GM21515 (cell line): ENCODE data around the gene LIMS1.
"Not testable (repeated sequence)": the region's sequence is repeated elsewhere in the genome, so short reads cannot be mapped to it uniquely, and the experiment has no call there.

Experiments
- ATAC-seq: cut with Tn5 transposase; IDR thresholded peaks from one replicate; pipeline ENCODE4 v1.9.1; 2021; ENCODE audit not compliant: unreplicated experiment

The LIMS1 gene

DNA sequence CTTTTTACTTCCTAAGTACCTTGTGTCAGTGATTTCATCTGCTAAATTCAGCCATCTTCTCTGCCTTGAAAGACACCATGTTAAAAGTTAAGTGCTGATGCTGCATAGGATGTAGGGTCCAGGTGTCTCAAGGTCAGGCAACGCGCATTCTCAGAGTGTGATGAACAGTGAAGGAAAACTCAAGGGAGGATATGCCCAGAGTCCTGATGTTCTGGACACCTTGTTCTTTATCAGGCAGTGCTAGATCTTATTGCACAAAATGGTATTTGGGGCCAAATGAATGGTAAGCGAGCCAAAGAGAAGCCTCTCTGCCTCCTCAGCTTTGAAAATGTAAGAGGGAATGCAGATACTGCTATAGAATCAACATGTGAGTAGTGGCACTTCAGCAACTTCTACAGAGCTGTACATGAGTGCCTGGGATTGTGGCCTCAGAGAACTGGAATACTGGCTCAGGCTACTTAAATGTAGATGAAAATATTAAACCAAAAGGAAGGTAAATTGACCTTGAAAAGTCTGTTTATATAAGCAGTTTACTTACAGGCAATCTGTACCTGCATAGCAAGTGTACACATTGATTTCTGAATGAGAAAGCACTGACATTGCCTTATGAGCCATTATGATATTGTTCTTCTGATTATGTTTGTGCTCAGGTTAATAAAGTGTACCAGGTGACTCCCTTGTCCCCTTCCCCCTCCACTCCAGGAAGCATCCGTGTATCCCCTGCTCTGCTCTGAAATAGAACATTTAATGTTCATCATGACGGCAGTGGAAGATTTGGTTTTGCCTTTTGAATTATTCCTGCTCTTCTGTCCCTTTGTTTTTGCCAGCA lies 98.3 kb downstream of the LIMS1 start:
- no peak for ATAC-seq

- ATAC-seq = no peak
These were observed 99.1 kb downstream of the LIMS1 start for GRCh38 chr2:108633409-108633808.

DNA sequence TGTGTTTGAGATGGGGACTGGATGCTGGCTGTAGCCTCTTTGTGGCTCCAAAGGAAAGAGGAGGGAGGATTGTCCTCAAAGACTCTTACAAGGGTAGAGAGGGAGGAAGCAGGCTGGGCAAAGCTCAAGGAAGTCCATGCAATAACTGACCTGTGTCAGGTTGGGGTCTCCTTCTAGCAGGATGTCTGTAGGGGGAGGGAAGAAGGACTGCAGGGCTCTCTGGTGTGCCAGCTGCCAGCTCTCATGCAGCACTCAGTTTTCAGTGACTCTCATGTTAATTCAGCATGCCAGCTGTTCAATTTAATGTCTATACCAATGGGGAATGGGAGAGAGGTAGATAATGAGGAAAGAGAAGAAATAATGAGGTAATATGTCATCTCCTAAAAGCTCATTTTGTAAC lies 99.7 kb downstream of the LIMS1 start:
- ATAC-seq = no peak

DNA sequence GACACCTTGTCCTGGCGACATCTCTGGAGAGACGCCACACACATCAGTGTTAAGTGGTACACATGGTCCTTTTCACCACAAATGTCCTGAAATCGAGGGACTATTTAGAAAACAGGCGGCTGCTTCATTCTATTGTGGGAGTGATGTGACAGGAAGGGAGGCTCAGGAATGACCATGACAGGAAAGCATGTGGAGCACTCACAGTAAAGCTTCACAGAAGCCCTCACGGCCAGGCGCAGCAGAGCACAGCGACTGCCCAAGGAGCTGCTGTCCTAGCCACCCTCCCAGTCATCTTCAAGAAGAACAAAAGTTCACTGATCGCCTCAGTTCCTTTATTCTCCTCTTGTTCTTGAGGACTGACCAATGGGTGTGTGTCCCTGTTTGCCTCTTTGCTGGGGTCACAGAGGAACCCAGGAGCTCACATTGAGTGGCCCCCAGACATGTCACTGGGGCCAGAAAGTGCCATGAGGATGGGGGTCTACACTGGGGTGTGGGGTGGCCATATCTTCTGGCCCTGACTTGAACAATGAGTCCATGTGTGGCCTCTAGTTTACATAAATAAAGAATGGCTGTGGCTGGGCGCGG lies 100.4 kb downstream of the LIMS1 start:
- no peak for ATAC-seq

DNA sequence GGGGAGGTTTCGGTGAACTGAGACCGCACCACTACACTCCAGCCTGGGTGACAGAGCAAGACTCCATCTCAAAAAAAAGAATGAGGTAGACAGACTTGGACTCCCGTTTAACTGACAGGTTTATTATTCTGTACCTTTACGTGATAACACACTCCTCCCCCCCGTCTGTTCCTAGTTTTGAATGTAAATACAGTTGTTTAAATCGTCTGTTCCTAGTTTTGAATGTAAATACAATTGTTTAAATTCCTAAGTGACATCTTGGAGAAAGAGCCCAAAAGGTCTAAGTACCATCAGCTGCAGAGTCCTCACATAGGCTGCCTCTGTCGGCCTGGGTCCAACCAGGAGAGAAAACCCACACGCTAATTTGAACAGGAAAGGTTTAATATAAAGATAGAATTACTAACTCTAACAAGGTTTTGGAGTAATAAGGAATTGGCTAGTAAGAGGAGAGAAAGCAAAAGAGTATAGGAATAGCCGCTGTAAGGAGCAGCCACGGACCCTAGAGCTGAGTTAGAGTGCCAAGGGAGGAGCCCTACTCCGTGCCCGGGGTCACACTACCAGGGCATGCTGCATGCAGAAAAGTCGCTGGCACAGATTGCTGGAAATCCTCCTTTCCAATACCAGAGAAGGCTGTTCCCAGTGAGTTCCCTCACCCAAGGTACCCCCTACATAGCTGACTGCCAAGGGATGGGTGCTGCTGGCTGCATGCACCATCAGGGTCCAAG lies 101.5 kb downstream of the LIMS1 start:
- peak; percentile 5 for ATAC-seq

DNA sequence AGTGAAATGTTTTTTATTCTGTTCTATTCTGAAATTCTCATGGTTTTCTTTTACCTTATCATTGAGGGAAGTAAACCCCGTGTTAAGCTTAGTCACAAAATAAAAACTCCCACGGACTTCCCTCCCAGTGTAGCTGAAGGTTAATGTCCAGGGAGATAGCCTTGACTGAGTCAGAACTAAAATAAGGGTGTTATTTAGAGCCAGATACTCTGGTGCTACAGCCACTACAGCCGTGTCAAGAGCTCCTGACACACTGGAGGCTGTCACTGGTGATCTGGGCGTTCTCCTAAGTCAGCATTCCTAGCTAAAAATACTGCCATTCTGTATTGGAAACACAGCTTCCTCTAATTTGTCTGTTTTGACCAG lies 103.0 kb downstream of the LIMS1 start:
- ATAC-seq = no peak

DNA sequence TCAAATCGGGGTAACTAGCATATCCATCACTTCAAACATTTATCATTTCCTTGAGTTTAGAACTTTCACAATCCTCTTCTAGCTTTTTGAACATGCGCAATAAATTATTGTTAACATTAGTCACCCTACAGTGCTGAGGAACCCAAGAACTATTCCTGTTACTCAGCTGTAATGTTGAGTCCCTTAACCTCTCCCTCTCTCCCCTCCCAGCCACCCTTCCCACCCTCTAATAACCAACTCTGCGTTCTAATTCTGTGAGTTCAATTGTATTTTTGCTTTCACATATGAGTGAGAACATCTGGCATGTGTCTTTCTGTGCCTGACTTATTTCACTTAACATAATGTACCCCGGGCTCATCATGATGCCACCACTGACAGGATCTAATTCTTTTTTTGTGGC lies 106.5 kb downstream of the LIMS1 start:
- ATAC-seq = no peak

- ATAC-seq = no peak
These were observed 107.5 kb downstream of the LIMS1 start for GRCh38 chr2:108641756-108642155.

DNA sequence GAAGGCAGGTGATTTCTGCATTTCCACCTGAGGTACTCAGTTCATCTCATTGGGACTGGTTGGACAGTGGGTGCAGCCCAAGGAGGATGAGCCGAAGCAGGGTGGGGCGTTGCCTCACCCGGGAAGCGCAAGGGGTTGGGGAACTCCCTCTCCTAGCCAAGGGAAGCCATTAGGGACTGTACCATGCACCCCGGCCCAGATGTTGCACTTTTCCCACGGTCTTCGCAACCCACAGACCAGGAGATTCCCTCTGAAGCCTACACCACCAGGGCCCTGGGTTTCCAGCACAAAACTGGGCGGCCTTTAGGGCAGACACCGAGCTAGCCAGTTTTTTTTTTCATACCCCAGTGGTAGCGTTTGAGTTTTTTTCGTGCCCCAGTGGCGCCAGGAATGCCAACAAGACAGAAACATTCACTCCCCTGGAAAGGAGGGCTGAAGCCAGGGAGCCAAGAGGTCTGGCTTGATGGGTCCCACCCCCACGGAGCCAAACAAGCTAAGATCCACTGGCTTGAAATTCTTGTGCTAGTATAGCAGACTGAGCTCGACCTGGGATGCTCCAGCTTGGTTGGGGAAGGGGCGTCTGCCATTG lies 109.1 kb downstream of the LIMS1 start:
- ATAC-seq = no peak

DNA sequence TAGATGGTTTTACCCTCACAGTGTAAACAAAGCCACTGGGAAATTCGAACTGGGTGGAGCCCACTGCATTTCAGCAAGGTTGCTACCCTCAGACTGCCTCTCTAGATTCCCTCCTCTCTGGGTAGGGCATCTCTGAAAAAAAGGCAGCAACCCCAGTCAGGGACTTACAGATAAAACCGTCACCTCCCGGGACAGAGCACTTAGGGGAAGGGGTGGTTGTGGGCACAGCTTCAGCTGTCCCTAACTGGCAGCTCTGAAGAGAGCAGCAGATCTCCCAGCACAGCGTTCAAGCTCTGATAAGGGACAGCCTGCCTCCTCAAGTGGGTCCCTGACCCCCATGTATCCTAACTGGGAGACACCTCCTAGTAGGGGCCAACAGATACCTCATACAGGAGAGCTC lies 109.6 kb downstream of the LIMS1 start:
- ATAC-seq = not testable (repeated sequence)

DNA sequence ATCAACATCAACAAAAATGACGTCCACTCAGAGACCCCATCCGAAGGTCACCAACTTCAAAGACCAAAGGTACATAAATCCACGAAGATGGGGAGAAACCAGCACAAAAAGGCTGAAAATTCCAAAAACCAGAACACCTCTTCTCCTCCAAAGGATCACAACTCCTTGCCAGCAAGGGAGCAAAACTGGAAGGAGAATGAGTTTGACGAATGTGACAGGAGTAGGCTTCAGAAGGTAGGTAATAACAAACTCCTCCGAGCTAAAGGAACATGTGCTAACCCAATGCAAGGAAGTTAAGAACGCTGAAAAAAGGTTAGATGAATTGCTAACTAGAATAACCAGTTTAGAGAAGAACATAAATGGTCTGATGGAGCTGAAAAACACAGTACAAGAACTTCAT lies 110.2 kb downstream of the LIMS1 start:
- not testable (repeated sequence) for ATAC-seq

- not testable (repeated sequence) for ATAC-seq
These were observed 114.5 kb downstream of the LIMS1 start for GRCh38 chr2:108648796-108649195.

DNA sequence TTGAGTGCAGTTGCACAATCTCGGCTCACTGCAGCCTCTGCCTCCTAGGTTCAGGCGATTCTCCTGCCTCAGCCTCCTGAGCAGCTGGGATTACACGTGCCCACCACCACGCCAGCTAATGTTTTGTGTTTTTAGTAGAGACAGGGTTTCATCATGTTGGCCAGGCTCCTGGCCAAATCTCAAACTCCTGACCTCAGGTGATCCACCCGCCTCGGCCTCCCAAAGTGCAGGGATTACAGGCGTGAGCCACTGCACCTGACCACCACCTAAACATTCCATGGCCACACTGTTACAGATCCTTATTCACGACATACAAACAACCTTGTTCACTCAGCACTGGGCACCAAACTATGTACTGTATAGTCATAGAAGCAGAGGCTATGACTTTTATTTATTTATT lies 116.2 kb downstream of the LIMS1 start:
- not testable (repeated sequence) for ATAC-seq

- ATAC-seq = not testable (repeated sequence)
These were observed 117.2 kb downstream of the LIMS1 start for GRCh38 chr2:108651468-108651867.

- peak; percentile 95 for ATAC-seq
These were observed 118.1 kb downstream of the LIMS1 start for GRCh38 chr2:108652187-108652931.

DNA sequence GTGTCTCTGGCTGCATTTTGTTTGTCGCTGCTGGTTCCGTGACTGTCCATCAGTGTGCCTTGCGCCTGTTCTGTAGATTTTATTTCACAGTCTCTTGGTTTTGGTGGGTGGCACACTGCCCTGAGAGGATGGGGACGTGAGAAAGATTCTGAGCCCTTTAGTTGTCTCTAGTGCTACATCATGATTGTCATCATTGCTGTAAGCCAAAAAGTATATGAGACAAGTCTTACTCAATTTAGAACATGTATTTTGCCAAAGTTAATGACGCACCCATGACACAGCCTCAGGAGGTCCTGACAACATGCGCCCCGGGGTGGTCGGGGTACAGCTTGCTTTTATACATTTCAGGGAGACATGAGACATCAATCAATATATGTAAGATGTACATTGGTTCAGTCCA lies 119.2 kb downstream of the LIMS1 start:
- ATAC-seq = not testable (repeated sequence)

DNA sequence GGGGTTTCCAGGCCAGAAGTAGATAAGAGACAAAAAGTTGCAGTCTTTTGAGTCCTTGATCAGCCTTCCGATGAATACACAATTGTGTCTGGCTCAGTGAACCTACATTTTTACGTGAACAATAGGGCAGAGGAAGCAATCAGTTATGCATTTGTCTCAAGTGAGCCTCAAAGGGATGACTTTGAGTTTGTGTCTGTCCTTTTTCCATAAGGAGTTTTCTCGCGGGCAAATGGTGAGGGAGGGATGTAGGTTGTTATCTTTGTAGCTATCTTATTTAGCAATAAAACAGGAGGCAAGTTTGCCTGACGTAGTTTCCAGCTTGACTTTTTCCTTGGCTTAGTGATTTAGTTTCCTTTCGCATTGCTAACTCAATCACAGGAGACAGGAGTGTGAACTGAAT lies 119.6 kb downstream of the LIMS1 start:
- not testable (repeated sequence) for ATAC-seq

GRCh38 chr2:108654521-108655125 lies 120.4 kb downstream of the LIMS1 start:
- not testable (repeated sequence) for ATAC-seq

DNA sequence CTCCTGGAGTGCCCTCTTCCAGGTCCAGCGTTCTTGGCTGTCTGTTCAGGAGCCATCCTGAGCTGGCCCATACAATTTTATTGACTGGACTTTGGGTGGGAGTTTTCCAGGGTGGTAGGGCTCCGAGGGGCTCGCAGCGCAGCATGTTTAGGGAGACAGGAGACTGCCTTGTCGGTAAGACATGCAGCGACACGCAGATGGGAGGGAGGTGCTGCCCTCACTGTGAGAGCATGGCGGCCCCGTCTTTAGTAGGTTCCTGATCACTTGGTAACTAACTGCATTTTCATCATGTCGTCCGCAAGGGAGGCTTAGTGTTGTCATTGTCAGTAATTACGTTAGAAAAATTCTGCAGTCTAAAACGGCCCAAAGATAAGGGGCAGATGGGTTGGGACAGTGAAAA lies 121.0 kb downstream of the LIMS1 start:
- not testable (repeated sequence) for ATAC-seq

GRCh38 chr2:108656282-108656681 lies 122.0 kb downstream of the LIMS1 start:
- not testable (repeated sequence) for ATAC-seq
